HG03108 (cell line): ENCODE measurements around the gene FBH1.
"Not testable (repeated sequence)": the region's sequence is repeated elsewhere in the genome, so short reads cannot be mapped to it uniquely, and the experiment has no call there.

ENCODE experiments used
- ATAC-seq: cut with Tn5 transposase; IDR thresholded peaks from one replicate; pipeline ENCODE4 v1.9.1; 2021; ENCODE audit warnings: moderate library complexity; ENCODE audit not compliant: unreplicated experiment

Gene FBH1

GRCh38 chr10:5873515-5873995, 16.5 kb upstream of the FBH1 start:
- peak; percentile 64 for ATAC-seq

- ATAC-seq: no peak
Observed at GRCh38 chr10:5876181-5876768, 13.8 kb upstream of the FBH1 start.

DNA sequence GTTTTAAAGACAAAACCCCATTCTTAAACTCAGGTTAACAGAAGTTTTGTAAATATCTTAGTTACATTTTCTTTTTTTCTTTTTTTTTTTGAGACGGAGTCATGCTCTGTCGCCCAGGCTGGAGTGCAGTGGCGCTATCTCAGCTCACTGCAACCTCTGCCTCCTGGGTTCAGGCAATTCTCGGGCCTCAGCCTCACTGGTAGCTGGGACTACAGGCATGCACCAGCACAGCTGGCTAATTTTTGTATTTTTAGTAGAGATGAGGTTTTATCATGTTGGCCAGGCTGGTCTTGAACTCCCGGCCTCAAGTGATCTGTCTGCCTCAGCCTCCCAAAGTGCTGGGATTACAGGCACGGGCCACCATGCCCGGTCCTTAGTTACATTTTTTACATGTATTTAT, 13.0 kb upstream of the FBH1 start:
- not testable (repeated sequence) for ATAC-seq

GRCh38 chr10:5882961-5883360, 7.1 kb upstream of the FBH1 start:
- no peak for ATAC-seq

- no peak for ATAC-seq
Observed at GRCh38 chr10:5885619-5886018, 4.4 kb upstream of the FBH1 start.

DNA sequence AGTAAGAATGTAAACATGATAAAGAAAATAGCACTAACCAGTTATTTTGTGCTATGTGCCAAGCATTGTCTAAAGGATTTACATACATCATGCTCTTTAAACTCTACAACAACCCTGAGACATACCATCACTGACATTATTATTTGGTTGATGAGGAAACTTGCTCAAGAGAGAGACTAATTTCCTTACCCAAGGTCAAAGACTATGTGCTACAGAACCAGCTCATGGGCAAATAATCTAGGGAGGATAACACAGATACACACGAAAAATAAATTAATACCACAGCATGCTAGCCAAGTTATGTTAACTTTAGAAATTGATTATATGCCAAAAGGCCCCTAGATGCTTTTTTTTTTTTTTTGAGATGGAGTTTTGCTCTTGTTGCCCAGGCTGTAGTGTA, 3.0 kb upstream of the FBH1 start:
- no peak for ATAC-seq

DNA sequence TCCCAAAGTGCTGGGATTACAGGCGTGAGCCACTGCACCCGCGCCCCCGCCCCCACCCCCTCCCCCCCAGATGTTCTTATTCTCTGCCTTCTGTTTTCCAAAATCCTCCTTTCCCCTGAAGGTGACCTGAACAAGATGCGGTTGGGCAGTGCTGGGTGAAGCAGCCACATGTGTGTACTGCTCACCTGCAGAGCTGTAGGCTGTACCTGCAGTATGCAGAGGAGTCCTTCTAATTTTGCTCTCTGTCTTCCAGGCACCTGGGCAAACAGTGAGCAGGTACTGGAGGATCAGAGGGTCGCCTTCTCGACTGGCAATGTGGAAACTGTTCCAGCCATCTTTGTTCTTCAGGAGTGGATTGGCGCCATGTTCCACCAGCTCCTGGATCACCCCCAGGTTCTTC, 2.4 kb upstream of the FBH1 start:
- no peak for ATAC-seq

- no peak for ATAC-seq
Observed at GRCh38 chr10:5888351-5888750, 1.7 kb upstream of the FBH1 start.

- peak; percentile 19 for ATAC-seq
Observed at GRCh38 chr10:5888843-5889623, 1.0 kb upstream of the FBH1 start.

DNA sequence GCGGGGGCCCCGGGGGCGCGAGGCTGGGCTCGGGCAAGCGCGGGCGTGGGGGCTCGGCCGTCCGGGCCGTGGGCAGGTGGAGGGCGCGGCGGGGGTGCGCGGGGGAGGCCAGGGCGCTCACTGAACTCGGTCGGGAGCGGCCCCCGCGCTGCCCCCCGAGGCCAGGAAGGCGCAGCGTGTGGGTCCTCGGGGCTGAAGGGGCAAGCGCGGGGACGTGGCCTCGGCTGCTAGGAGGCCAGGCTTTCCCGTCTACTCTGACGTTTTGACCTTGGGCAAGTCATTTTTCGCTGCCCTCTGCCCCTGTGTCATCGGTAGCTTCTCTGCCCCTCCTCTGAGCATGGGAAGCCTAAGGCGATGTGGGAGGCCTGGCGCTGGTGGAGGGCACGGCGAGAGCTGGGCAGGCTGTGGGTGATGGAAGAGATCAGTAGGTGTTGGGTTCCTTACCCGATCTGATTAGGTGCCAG, 441 bp downstream of the FBH1 start:
- peak; percentile 4 for ATAC-seq

DNA sequence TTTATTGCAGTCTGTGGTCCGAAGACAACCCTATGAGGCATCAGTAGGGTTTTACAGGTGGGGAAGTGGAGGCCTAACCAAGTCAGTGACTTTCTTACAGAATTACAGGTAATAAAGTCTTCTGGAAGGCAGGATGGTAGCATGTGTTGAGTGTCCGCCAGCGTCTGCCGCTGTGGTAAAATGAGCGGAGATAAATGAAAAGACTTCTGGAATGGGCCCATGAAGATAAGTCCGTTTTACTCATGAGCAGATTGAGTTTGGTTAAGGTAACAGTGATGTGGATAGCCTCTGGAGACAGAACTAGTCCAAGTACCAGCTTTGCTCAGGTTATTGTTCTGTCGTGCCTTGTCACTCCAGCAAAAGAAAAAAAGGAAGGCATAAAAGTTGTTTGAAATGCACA, 966 bp downstream of the FBH1 start:
- no peak for ATAC-seq

DNA sequence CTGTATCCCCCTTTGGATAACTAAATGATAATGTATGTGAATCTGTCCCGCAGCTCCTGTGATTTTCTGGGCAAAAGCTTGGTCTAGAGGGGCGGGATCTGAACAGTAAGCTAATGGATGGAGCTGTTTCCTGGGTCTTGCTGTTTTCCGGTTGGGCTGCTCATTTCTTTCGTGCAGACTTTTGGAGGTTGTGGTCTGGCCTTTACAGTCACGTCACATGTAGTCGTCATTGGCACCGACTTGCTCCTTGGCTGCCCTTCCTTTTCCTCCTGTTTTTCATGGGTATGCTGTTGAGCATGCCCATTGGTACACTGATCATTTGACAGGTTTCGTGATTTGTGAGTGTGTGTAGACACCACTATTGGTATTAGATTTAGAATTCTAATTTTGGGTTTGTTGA, 2.0 kb downstream of the FBH1 start:
- ATAC-seq: no peak

DNA sequence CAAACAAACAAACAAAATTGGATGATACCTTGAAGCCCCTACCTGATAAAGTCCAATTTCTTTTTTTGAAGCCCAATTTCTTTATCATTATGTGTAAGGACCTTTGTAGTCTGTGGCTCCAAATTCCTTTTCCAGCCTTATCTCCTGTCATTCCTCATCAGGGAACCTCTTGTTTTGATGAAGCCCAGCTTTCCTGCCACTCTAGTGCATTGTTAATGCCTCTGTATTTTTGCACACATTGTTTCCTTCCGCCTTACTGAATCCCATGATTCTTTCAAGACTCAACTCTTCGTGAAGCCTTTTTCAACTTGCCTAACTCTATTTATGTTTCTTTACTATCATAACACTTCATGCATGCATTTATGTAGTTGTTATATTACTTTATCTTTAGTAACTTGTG, 3.3 kb downstream of the FBH1 start:
- no peak for ATAC-seq

GRCh38 chr10:5894403-5894802, 4.4 kb downstream of the FBH1 start:
- no peak for ATAC-seq

DNA sequence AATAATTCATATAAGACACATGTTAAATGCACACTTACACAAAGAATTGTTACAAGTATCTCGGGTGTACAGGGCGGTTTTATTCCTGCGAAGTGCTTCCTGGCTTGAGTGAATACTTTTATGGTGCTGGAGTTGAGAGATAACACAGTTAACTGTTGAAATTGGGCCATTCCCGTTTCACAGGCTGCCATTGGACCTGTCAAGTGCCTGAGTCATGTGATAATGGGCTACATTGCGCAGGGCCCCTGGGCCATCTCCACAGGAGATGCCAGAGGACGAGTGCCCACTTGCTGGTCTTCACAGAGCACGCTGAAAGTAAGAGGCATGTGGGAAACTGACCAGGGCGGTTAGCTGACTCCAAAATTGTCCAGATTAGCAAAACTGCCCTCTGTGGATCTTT, 4.8 kb downstream of the FBH1 start:
- no peak for ATAC-seq

DNA sequence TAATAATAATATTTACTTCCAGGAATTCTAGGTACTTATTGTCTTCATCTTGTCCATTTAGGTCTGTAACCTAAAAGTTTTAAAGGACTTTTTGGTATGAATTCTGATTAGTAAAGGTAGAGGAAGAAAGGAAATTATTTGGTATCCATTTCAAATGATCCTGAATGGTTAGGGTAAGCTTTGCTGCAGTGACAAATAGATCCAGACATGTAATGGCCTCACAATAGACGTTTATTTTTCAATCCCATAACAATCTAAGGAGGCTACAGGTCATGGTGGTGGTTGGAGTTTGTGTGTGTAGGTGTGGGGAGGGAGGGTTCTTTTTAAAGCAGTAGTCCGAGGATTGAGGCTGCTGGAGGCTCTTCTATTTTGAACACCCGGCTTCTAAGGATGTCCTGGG, 5.3 kb downstream of the FBH1 start:
- ATAC-seq: no peak

DNA sequence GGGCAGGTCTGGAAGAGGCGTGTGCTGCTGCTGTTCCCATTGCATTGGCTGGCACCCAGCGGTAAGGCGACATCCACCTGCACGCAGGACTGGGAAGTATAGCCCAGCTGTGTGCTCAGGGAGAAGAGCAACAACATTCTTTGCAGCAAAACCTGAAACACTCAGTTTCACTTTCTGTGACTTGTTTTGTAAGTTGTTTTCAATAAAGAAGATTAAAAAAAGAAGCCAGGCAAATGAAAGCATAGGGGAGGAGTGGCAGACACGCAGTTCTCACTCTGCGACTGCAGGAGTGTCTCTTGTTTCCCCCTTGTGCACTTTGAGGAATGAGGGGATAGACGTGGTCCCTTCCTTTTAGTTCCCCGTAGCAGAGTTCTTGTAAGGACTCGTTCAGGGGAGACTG, 5.8 kb downstream of the FBH1 start:
- ATAC-seq: peak; percentile 81

DNA sequence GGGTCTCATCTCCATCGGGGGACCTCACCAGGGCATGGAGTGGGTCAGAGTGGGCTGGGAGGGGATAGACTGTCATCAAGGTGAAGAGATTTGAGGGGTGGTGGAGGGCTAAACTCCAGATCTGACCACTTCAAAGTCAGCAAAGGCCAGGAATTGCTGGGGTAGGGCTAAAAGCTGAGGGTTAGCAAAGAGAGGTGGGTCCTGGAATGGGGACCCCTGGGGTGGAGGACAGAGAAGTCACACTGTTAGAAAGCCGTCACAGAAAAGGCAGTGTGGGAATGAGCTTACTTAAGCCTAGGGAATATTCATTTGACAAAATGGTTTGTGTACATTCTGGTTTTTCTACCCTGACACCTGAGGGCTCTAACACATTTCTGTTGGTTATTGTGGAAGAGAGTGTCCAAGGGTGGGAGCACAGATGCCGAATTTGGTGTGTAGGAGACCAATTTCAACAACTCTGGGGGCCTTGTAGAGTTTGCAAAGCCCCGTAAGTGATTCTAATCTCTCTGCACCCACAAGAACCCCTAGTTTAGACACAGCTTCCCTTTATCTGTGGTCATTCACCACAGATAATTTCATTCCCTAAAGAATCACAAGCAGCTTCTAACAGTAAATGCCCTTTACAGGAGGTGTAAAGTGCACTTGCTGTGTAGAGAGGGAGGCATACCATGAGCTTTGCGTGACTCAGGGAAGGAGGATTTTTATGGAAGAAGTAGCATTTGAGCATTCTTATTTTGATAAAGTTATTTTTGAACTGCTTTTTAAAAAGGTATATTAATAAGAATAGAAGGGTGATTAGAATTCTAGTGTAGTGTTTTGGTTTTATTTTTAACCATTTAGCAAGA, 6.4 kb downstream of the FBH1 start:
- ATAC-seq: no peak

- no peak for ATAC-seq
Observed at GRCh38 chr10:5897053-5897340, 7.0 kb downstream of the FBH1 start.

- ATAC-seq: no peak
Observed at GRCh38 chr10:5897504-5897903, 7.5 kb downstream of the FBH1 start.

DNA sequence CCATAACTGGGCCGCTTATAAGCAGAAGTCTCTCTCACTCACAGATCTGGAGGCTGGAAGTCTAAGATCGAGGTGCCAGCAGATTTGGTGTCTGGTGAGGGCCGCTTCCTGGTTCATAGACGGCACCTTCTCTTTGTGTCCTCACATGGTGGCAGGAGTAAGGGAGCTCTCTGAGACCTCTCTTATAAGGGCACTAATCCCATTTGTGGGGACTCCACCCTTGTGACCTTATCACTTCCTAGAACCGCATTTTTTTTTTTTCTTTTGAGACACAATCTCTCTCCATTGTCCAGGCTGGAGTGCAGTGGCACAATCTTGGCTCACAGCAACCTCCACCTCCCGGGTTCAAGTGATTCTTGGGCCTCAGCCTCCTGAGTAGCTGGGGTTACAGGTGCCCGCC, 8.1 kb downstream of the FBH1 start:
- ATAC-seq: no peak

DNA sequence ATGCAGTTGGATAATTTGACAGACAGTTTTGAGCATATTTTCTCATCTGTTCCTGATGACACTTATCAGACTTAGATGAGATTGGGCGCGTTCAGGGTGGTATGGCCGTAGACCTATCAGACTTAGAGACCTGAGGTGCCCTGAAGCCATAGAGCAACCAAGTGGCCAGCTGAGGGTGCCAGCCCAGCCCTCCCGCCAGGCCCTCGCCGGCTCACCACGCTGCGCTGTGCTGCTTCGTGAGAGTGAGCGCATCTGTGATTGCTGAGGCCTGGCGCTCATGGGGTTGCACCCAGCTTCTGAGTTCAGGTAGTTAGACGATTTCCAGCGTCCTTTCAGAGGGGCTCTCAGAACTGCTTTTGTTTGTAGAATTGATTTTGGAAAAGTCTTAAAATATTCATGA, 10.2 kb downstream of the FBH1 start:
- ATAC-seq: no peak
